NCI-H2081 treated with DMSO at 0.1 percent for 48 hours (cell line): ENCODE measurements around the gene PHPT1.
"Not testable (repeated sequence)": the region's sequence is repeated elsewhere in the genome, so short reads cannot be mapped to it uniquely, and the experiment has no call there.

Experiments
- DNase-seq: peaks from one replicate; lab custom pipeline; 2025; lab: John Stamatoyannopoulos, UW

The PHPT1 gene

GRCh38 chr9:136823136-136824046 is 25.8 kb upstream of the PHPT1 start:
- no peak for DNase-seq

GRCh38 chr9:136824496-136825225 is 24.5 kb upstream of the PHPT1 start:
- DNase-seq: no peak

- DNase-seq: no peak
Observed at GRCh38 chr9:136825295-136826187, 23.7 kb upstream of the PHPT1 start.

- DNase-seq: no peak
Observed at GRCh38 chr9:136826188-136826541, 23.0 kb upstream of the PHPT1 start.

GRCh38 chr9:136826703-136827582 is 22.3 kb upstream of the PHPT1 start:
- no peak for DNase-seq

- DNase-seq: no peak
Observed at GRCh38 chr9:136827794-136828473, 21.3 kb upstream of the PHPT1 start.

- DNase-seq: no peak
Observed at GRCh38 chr9:136828474-136829140, 20.6 kb upstream of the PHPT1 start.

- DNase-seq: no peak
Observed at GRCh38 chr9:136829412-136829811, 19.8 kb upstream of the PHPT1 start.

GRCh38 chr9:136829981-136830885 is 19.0 kb upstream of the PHPT1 start:
- no peak for DNase-seq

GRCh38 chr9:136831002-136831719 is 18.0 kb upstream of the PHPT1 start:
- no peak for DNase-seq

GRCh38 chr9:136831720-136832104 is 17.5 kb upstream of the PHPT1 start:
- no peak for DNase-seq

GRCh38 chr9:136832581-136832980 is 16.6 kb upstream of the PHPT1 start:
- no peak for DNase-seq

GRCh38 chr9:136833381-136834048 is 15.7 kb upstream of the PHPT1 start:
- not testable (repeated sequence) for DNase-seq

GRCh38 chr9:136835162-136835931 is 13.9 kb upstream of the PHPT1 start:
- DNase-seq: no peak

GRCh38 chr9:136835932-136836904 is 13.0 kb upstream of the PHPT1 start:
- DNase-seq: no peak
